ENCODE measurements around the gene KIDINS220.

Gene KIDINS220

DNA sequence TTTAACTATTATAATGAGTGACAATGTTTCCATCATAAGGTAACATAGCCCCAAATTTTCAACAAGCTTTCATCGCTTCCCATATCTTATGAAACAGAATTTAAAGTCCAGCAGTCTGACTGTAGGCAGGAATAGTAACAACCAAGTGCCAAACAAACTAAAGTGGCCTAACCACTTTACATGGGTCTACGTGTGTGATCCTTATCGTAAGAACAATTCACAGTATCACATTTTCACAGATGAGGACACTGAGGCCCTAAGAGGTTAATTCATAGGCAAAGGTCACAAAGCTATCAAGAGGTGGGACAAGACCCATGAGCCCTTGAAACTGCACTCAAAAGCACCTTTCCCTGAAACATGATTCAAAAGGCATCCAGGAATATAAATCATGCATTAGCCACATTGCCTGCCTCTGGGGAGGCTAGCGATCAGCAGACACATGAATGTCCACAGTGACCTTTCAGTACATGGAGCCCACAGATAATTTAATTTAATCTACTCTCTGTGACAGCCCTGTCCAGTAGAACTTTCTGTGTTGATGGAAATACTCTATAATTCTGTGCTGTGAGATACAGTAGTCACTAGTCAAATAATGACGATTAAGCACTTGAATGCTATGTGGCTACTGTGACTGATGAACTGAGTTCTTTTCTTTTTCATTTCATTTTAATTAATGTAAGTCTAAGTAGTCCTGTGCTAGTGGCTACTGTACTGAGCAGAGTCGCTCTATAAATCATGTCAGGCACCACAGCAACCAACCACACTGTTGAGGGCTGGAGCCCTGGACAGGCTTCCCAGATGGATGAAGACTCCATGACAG is 30.3 kb downstream of the KIDINS220 start:
- no peak for DNase-seq (ENCODE audit: extremely low read depth in 1 of 2, low read depth in 1 of 2)

DNA sequence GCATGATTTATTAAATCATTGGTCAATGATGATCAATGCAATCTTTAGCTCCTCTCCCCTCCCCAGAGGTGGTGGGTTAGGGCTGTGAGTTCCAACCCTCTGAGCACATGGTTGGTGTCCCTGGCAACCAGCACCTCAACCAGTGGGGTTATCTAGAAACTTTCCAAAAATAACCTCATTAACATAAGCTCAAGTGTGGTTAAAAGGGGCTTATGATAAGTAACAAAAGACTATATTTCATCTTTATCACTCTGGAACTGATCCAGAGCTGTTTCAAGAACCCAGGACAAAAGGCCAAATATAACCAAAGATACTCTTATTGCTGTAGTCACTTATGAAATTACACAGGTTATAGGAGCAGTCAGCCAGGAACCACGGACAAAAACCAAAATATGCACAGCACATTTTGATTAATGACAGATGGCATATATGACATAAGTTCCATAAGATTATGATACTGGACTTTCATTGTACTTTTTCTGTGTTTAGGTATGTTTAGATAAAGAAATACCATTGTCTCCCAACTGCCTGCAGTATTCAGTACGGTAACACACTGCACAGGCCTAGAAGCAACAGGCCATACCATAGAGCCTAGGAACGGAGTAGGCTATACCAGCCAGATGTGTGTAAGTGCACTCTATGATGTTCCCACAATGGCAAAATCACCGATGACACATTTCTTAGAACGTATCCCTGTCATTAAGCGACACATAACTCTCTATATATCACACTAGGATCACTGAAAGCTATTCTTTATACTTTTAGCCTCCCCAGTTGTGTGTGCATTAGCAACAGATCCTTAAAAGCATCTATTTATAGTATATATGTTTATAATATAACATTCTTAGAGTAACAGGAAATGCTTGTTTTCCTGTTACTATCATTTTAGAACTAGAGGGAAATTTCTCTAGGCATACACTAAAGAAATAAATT is 31.9 kb downstream of the KIDINS220 start:
- DNase-seq (ENCODE audit: extremely low read depth in 1 of 2, low read depth in 1 of 2), result no peak

GRCh38 chr2:8803658-8804379 is 33.6 kb downstream of the KIDINS220 start:
- DNase-seq (ENCODE audit: extremely low read depth in 1 of 2, low read depth in 1 of 2), result peak; percentile 10 to 59

DNA sequence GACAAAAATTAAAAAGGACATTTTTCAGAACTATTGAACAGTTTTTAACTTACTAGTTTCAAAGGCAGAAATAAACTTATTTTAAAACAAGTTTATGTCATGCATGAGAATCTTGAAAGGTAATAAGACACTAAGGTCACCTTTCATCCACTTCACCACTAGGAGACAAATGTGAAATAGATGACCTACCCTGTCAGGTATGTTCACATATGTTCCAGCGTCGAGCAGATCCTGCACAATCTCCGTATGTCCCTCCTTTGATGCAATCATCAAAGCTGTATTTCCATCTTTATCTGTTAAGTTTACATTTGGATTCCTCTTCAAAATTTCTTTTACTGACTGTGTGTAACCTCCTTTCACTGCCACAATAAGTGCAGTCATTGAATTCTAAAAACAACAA is 34.7 kb downstream of the KIDINS220 start:
- no peak for DNase-seq (ENCODE audit: extremely low read depth in 1 of 2, low read depth in 1 of 2)

GRCh38 chr2:8800821-8801220 is 36.6 kb downstream of the KIDINS220 start:
- no peak for DNase-seq (ENCODE audit: extremely low read depth in 1 of 2, low read depth in 1 of 2)

- DNase-seq (ENCODE audit: extremely low read depth in 1 of 2, low read depth in 1 of 2), result no peak
Observed at GRCh38 chr2:8800218-8800617, 37.2 kb downstream of the KIDINS220 start.

DNA sequence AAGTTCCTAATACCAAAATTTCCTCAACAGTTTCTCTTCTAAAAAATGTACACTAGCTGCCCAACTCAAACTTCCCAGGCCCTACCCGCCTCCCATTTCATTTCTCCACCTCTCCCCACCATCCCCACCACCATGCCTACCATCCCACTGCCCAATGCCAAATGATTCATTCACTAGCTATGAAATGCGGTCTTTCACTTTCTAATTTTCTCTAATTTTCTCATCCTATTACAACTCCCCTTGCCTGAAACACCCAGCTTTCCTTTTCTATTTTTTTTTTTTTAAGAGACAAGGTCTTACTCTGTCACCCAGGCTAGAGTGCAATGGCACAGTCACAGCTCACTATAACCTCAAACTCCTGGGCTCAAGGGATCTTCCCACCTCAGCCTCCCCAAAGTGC is 38.4 kb downstream of the KIDINS220 start:
- no peak for DNase-seq (ENCODE audit: extremely low read depth in 1 of 2, low read depth in 1 of 2)

DNA sequence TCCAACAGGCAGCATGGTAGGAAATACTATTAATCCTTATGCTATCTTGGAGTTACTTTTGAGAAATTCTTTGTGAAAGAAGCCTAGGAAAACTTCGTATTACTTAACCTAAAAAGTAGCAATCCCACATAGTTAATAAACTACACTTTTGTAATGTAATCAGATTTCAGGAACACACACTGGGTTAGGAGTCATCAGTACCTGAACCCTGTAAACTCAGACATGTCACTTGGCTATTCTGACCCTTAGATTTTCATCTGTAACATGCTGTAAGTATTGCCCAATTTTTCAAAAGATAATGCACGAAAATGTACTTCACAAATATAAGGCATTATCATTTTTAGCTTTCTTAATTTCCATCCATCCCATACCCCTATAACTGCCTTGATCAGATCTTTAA is 39.0 kb downstream of the KIDINS220 start:
- DNase-seq (ENCODE audit: extremely low read depth in 1 of 2, low read depth in 1 of 2), result no peak

GRCh38 chr2:8797682-8798081 is 39.7 kb downstream of the KIDINS220 start:
- DNase-seq (ENCODE audit: extremely low read depth in 1 of 2, low read depth in 1 of 2), result no peak

DNA sequence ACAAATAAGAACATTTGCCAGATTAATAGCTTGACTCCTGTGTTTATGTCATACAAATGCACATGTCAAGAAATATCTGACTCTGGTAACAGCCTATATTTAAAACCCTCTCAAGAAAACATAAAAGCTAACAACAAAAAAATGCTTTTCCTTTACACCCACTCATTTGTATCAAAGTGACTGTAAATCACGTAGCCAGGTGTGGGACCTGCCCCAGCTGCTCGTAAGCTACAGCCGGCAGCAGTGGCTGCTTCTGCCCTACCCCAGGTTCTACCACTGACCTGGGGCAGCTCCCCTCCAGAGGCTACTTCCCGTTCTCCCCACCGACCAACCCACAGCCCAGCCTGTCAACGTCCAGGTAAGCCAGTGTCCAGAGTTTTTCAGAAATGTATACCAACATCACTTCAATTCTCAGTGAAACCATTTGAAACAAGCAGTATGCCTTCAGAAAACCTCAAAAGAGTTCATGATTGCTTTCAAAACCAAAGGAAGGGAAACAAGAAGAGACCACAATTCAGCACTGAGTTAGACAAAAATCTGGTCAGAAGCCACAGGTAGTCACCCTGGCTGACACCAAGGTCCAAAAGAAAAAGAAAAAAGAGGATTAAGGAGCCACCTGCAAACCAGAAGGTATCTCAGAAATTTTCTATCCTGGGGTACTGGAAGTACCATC is 40.4 kb downstream of the KIDINS220 start:
- no peak for DNase-seq (ENCODE audit: extremely low read depth in 1 of 2, low read depth in 1 of 2)

GRCh38 chr2:8796315-8796848 is 41.0 kb downstream of the KIDINS220 start:
- no peak for DNase-seq (ENCODE audit: extremely low read depth in 1 of 2, low read depth in 1 of 2)

DNA sequence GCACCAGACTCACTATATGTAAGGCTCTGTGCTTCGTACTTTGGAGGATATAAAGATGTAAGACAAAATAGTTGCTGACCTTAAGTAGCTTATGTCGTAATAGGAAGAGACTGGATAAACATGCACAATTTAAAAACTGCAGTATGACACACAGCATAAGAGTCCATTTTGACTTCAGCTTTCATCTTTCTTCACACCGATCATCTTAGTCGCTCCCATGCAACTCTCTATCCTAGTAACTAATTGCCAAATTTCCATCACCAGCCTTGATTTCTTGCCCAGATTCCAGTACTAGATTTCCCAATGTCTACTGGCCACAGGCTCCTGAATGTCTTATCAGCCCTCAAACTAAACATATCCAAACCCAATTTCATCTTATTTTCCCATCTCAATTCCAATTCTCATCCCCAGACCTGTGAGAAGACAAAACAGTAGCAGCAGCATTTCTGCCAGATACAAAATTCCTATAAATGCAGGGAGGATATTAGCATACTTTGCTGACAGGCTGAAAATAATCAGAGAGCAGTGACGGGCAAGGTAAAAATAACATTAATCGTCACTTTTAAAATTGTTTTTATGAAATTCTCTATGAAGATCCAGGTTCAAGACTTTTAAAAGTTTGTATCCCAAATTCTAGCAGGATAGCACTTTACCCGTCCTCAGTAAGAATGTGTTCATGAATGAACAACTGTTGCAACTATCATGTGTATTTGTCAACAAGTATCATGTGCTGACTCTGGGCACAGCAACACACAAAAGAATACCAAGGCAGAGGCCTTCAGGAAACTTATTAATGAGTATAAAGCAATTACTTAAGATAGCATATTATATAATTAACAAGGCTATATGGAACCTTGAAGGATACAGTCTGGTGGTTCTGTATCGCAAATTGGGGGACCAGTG is 42.2 kb downstream of the KIDINS220 start:
- no peak for DNase-seq (ENCODE audit: extremely low read depth in 1 of 2, low read depth in 1 of 2)

- DNase-seq (ENCODE audit: extremely low read depth in 1 of 2, low read depth in 1 of 2), result no peak
Observed at GRCh38 chr2:8790739-8791162, 46.7 kb downstream of the KIDINS220 start.

DNA sequence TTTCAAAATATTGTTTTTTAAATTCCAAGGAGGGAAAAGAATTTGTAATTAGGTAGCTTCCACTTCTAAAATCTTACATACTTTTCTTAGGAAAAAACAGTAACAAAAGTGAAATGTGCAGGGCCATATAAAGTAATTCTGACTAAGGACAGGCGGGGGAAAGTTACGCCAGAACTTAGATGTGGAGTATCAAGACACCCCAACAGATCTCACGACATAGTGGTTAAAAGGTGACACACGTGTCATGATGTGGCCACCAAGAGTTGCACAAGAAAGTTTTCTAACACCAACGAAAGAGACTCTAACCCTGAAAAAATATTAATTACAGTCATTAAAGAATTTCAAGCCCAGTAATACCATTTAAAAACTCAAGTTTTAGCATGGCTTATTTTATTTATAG is 51.0 kb downstream of the KIDINS220 start:
- DNase-seq (ENCODE audit: extremely low read depth in 1 of 2, low read depth in 1 of 2), result no peak

- DNase-seq (ENCODE audit: extremely low read depth in 1 of 2, low read depth in 1 of 2), result no peak
Observed at GRCh38 chr2:8779795-8780671, 57.4 kb downstream of the KIDINS220 start.

- DNase-seq (ENCODE audit: extremely low read depth in 1 of 2, low read depth in 1 of 2), result no peak
Observed at GRCh38 chr2:8774371-8774770, 63.0 kb downstream of the KIDINS220 start.

DNA sequence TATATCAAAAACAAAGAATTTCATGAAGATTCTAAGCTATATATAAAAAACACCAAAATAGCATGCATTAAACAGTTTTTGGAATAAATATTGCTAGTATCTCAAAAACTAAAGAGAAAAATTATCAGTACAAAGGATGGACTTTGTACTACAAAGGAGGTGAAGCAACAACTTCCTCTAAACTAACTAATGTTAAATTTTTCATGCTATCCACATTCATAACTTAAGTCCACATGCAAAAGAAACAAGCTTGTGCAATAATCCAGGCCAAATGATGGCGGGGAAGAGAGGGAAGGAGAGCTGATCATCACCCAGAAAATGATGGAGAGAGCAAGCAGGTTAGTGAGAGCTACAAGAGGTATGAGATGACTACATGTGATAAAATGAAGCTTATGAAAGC is 70.1 kb downstream of the KIDINS220 start:
- DNase-seq (ENCODE audit: extremely low read depth in 1 of 2, low read depth in 1 of 2), result no peak

DNA sequence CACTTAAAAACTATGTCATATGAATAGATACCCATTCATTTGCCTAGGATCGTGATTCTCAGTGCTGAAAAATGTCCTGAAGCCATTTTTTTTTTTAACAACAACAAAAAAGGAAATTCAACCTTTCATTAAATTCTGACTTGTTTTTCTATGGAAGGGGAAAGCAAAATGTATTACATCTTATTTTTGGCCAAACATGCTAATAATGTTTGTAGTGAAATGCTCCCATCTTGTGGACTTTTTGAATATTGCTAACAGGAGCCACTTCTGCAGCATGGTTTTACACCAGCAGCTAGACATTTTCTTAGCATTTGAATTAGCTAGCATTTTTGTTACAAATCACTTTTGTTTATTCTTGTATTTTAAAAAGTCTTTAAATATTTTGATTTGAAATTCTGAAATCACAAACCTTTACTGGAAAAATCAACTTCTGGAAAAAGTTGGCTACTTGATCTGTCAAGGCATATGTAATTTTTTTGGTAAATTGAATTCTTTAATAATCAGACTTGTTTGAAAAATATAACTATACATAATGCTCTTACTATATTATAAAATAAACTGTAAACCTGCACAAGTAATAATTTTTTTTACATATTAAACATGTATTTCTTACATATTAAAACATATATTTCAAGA is 75.8 kb downstream of the KIDINS220 start:
- no peak for DNase-seq (ENCODE audit: extremely low read depth in 1 of 2, low read depth in 1 of 2)
